Activated CD4-positive, alpha-beta memory T cell treated with anti-CD3 and anti-CD28 coated beads, Interleukin-2, amount 10 ng/mL, durations not matched to agents 7 days and 5 days (primary cell): ENCODE data around the gene FMN2. TPM values are rescaled to one million over a fixed set of nuclear protein-coding genes. Genes with fewer than 3 reads are reported as not detected.
"Not testable (repeated sequence)": the region's sequence is repeated elsewhere in the genome, so short reads cannot be mapped to it uniquely, and the experiment has no call there.

Experiments
- CTCF ChIA-PET: fragments of 350-600 bp; sonication (Branson Sonifier 250); formaldehyde crosslinking; loops from one replicate; lab custom pipeline; 2021; ENCODE audit warnings: antibody characterized with exemption, inconsistent platforms; lab: Charles Lee
- POLR2A ChIA-PET: fragments of 350-600 bp; sonication (Branson Sonifier 250); formaldehyde crosslinking; loops from one replicate; lab custom pipeline; 2021; ENCODE audit warnings: antibody characterized with exemption; lab: Charles Lee
- DNase-seq: peaks from one replicate; pipeline ENCODE4 v3.0.0-alpha.2; 2020
- H3K27ac Mint-ChIP-seq: one replicate; pipeline ENCODE4 v1.8.0; 2021; ENCODE audit warnings: mild to moderate bottlenecking, mixed read lengths
- H3K27me3 Mint-ChIP-seq: one replicate; pipeline ENCODE4 v1.8.0; 2021; ENCODE audit warnings: mixed read lengths
- H3K36me3 Mint-ChIP-seq: one replicate; pipeline ENCODE4 v1.8.0; 2021; ENCODE audit warnings: low read depth, mixed read lengths
- H3K4me1 Mint-ChIP-seq: one replicate; pipeline ENCODE4 v1.8.0; 2021; ENCODE audit warnings: mixed read lengths
- H3K4me3 Mint-ChIP-seq: one replicate; pipeline ENCODE4 v1.8.0; 2021; ENCODE audit warnings: mild to moderate bottlenecking, mixed read lengths
- H3K9me3 Mint-ChIP-seq: one replicate; pipeline ENCODE4 v1.8.0; 2021; ENCODE audit warnings: mixed read lengths
- total RNA-seq, 2 experiments: library from RNA; stranded (reverse); gene quantifications; one replicate each; pipeline ENCODE4 v1.2.3, GENCODE V29; 2021

FMN2 gene
- total RNA-seq, 2 experiments from 2014 or later: not detected

DNA sequence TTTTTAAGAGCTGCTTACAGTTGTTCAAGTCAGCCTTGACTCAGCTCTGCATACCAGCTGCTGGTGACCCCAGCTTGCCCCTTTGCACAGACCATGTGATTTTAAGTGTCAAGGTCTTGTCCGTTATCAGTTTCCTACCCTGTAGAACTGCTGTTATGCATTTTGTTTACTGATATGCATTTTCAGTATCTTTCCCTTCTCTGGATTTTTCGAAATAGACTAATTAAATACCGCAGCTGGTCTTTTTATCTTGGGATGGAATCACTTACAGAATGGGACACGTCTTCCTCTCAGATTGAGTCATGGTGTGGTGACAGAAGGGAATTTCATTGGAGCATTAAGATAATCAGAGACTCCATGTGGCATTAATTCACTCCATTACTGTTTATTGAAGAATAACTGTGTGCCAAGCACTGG lies 145.6 kb downstream of the FMN2 start:
- no peak for DNase-seq
- Mint-ChIP-seq H3K27ac (no peak overlapping the region), H3K9me3 (no peaks in the 10 kb centered on the region), H3K27me3 (no peaks in the 10 kb centered on the region), H3K4me1 (no peaks in the 10 kb centered on the region), H3K4me3 (no peak overlapping the region), H3K36me3 (no peaks in the 10 kb centered on the region)
- ChIA-PET CTCF (no interaction called here), POLR2A (no interaction called here)

DNA sequence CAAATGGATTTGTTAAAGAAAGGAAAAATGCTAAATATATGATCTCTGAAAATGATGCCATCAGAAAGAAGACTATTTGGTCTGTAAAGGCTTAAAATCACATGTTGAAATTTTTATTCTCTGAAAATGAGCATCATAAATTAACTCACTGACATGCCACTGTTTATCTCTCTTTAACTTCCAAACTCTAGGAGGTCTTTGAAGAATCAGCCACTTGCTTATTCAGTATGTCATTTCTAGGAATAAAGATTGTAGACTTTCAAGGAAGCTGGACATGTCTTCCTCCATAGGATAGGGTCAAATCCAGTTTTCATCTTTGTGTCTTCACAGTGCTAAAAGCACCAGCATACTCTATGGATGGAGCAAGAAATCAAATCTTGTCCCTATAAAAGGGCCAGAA lies 147.6 kb downstream of the FMN2 start:
- Mint-ChIP-seq H3K27ac (no peak overlapping the region), H3K4me3 (no peak overlapping the region), H3K4me1 (no peaks in the 10 kb centered on the region), H3K27me3 (no peaks in the 10 kb centered on the region), H3K9me3 (no peaks in the 10 kb centered on the region), H3K36me3 (no peaks in the 10 kb centered on the region)
- POLR2A ChIA-PET: no interaction called here
- no peak for DNase-seq
- CTCF ChIA-PET: no interaction called here

DNA sequence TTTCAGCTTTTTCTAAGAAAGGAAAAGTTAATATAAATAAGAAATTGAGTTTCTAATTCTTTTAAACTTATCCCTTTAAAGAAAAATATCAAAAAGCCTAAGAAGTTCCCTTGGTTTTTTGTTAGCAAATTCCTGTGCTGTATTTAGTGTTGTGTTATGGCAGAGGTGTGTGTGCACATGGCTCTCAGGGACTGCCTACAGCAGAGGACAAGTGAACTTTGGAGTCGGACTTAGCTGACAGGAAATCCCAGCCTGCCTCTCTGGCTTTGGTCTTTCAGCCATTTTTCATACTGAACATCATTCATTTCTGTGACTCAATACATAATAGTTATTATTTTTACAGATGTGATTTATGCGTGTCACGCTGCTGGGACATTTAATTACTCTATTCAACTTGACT lies 149.6 kb downstream of the FMN2 start:
- no peaks in the 10 kb centered on the region for H3K27me3 Mint-ChIP-seq
- no peaks in the 10 kb centered on the region for H3K4me1 Mint-ChIP-seq
- no peak for DNase-seq
- no peak overlapping the region for H3K27ac Mint-ChIP-seq
- H3K36me3 Mint-ChIP-seq: no peaks in the 10 kb centered on the region
- ChIA-PET POLR2A (no interaction called here), CTCF (no interaction called here)
- H3K4me3 Mint-ChIP-seq: no peak overlapping the region
- no peaks in the 10 kb centered on the region for H3K9me3 Mint-ChIP-seq

DNA sequence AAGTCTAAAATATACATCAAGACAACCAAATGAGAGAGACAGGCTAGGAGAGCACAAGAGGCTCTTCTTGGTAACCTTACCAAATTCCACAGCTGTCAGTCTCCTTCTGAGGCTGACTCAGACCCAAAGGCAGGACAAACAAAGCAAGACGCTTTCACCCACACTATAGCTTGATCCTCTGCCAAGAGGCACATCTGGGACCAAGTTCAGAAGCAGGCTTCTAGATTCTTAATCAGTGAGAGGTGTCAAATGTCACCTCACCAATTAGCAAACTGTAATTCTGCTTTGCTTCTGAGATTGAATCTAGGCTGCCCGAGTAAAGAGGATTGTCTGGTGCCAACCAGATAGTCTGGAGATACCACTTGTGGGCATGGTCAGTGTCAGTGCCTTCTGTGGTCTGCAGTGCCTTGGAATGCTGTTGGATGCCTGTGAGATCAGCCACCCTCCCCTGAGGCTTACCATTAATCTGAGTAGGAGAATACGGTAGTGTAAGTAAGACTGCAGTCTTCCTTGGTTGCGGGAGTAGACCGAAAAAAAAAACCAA lies 151.0 kb downstream of the FMN2 start:
- ChIA-PET POLR2A (no interaction called here), CTCF (no interaction called here)
- H3K27me3 Mint-ChIP-seq: no peaks in the 10 kb centered on the region
- H3K4me1 Mint-ChIP-seq: no peaks in the 10 kb centered on the region
- H3K36me3 Mint-ChIP-seq: no peaks in the 10 kb centered on the region
- no peak overlapping the region for H3K4me3 Mint-ChIP-seq
- no peak for DNase-seq
- no peak overlapping the region for H3K27ac Mint-ChIP-seq
- H3K9me3 Mint-ChIP-seq: no peaks in the 10 kb centered on the region

DNA sequence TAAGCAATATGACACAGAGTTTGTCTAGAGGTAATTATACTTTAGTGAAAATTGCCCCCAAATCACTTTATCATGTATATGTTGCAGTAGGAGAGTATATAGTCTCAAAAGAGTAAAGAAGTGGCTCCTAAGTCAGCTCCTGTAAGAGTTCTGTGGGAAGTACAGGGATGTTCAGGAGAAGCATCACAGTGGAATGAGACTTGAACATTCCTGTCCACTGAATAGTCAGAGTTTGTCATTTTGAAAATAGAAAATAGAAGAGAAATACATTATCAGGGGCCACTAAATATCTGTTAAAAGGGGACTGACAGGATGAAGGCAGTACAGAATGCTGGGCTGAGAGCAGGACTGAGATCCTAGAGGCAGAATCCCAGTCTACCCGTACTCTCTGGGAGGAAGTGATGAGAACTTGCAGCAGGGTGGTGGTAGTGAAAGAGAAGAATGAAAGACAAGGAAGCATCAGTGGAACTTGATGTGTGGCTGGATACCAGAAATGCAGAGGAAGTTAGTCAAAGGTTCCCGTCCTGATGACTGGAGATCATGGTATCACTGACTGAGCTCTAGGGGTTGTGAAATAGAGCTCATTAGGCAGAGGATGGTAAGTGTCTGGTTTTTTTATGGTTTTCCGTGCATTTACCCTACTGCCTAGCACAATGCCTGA lies 153.4 kb downstream of the FMN2 start:
- POLR2A ChIA-PET: no interaction called here
- CTCF ChIA-PET: interaction anchor here (0.5 kb wide), 1 partner anchor 716 kb away, joined by 3 read pairs; no protein-coding TSS in a partner anchor
- no peak for DNase-seq
- Mint-ChIP-seq H3K4me3 (no peak overlapping the region), H3K36me3 (no peaks in the 10 kb centered on the region), H3K9me3 (no peaks in the 10 kb centered on the region), H3K27ac (no peak overlapping the region), H3K4me1 (no peaks in the 10 kb centered on the region), H3K27me3 (no peaks in the 10 kb centered on the region)

DNA sequence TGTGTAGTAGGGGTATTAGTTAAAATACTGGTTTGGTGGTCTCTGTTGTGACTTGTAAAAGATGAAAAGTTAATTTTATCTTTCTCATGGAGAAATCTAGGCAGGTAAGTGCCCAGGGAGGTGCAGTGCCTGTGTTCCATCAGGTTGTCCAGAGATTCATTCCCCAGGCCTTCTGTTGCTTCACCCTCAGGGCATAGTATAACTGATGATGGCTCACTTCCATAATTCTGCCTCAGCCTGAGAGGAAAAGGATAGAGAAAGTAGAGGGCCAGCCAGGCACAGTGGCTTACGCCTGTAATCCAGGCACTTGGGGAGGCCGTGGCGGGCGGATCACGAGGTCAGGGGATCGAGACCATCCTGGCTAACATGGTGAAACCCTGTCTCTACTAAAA lies 153.9 kb downstream of the FMN2 start:
- ChIA-PET POLR2A (no interaction called here), CTCF (no interaction called here)
- Mint-ChIP-seq H3K27me3 (no peaks in the 10 kb centered on the region), H3K4me1 (no peaks in the 10 kb centered on the region), H3K27ac (no peak overlapping the region), H3K4me3 (no peak overlapping the region), H3K9me3 (no peaks in the 10 kb centered on the region), H3K36me3 (no peaks in the 10 kb centered on the region)
- no peak for DNase-seq

DNA sequence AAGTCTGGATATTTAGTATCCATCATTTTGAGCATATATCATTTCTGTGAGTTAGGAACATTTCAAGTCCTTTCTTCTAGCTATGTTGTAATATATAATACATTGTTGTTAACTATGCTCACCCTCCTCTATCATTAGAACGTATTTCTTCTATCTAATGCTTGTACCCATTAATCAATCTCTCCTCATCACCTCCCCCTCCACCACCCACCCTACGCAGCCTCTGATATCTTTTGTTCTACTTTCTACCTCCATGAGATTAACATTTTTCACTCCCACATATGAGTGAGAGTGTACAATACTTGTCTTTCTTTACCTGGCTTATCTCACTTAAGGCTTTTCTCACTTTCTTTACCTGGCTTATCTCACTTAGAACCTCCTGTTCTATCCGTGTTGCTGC lies 156.2 kb downstream of the FMN2 start:
- DNase-seq: no peak
- POLR2A ChIA-PET: no interaction called here
- Mint-ChIP-seq H3K27me3 (no peaks in the 10 kb centered on the region), H3K9me3 (peaks cover 3% of the 10 kb centered on the region), H3K4me3 (no peak overlapping the region), H3K4me1 (no peaks in the 10 kb centered on the region), H3K36me3 (no peaks in the 10 kb centered on the region), H3K27ac (no peak overlapping the region)
- CTCF ChIA-PET: no interaction called here

DNA sequence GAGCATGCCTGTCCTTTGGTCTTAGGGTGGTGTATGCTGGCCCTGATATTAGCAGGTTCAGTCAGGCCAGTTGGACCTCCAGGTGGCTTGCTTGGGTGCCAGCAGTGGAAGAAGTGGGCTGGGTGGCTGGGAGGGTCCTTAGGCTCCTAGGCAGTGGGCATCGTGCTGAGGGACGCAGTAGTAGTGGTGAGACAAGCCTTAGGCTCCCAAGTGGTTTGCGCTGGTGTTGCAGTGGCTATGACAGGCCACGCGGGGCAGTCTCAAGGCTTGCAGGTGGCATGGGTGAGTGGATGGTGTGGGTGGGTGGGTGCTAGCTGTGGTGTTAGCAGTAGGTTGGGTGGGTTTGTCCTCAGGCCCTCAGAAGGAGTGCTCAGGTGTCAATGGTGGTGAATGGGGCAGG lies 162.3 kb downstream of the FMN2 start:
- Mint-ChIP-seq H3K36me3 (no peaks in the 10 kb centered on the region), H3K27ac (no peak overlapping the region), H3K4me3 (no peak overlapping the region), H3K27me3 (no peaks in the 10 kb centered on the region), H3K9me3 (peaks cover 19% of the 10 kb centered on the region), H3K4me1 (no peaks in the 10 kb centered on the region)
- ChIA-PET POLR2A (no interaction called here), CTCF (no interaction called here)
- no peak for DNase-seq

DNA sequence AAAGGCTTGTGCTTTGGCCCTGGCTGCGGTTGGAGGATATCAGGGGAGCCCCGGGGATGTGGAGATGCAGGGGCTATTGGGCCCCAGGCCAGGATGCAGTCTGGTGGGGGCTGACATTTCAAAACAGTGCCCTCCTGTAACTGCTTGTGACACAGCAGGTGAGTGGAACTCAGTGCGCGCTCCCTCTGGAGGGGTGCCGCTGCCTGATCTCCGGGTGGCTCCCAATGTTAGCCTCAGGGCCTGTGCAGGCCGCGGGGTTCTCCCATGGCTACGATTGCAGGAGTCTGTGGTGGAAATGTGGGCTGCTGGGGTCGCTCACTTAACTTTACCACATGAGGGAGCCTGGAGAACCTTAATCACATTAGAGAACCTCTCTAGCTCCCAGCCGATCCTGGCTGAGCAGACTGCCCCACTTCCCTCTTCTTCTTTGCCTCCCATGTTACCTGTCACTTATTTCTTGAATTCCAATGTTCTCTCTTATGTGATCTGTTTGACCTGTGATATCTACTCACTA lies 163.2 kb downstream of the FMN2 start:
- Mint-ChIP-seq H3K4me3 (no peak overlapping the region), H3K36me3 (no peaks in the 10 kb centered on the region), H3K4me1 (no peaks in the 10 kb centered on the region), H3K27me3 (no peaks in the 10 kb centered on the region), H3K9me3 (peaks cover 19% of the 10 kb centered on the region), H3K27ac (no peak overlapping the region)
- POLR2A ChIA-PET: no interaction called here
- CTCF ChIA-PET: no interaction called here
- no peak for DNase-seq

DNA sequence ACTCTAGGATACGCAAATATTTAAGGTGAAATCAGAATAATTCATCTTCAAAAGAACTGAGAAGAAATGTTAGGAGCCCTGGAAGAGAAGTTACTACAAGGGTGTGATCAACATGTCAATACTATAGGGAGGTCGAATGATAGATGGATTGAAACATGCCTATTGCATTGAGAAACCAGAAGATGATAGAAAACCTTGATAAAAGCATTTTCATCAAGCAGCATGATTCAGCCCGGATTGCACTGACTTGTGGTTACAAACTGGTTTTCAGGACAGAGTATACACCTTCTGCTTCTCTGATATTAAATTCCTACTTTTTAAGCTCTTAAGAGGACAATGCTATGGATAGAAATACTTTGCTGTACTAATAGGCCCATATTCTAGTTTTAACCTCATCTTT lies 164.2 kb downstream of the FMN2 start:
- peaks cover 22% of the 10 kb centered on the region for H3K9me3 Mint-ChIP-seq
- no peaks in the 10 kb centered on the region for H3K4me1 Mint-ChIP-seq
- H3K27ac Mint-ChIP-seq: no peak overlapping the region
- CTCF ChIA-PET: no interaction called here
- POLR2A ChIA-PET: no interaction called here
- H3K27me3 Mint-ChIP-seq: no peaks in the 10 kb centered on the region
- H3K36me3 Mint-ChIP-seq: no peaks in the 10 kb centered on the region
- DNase-seq: no peak
- H3K4me3 Mint-ChIP-seq: no peak overlapping the region

DNA sequence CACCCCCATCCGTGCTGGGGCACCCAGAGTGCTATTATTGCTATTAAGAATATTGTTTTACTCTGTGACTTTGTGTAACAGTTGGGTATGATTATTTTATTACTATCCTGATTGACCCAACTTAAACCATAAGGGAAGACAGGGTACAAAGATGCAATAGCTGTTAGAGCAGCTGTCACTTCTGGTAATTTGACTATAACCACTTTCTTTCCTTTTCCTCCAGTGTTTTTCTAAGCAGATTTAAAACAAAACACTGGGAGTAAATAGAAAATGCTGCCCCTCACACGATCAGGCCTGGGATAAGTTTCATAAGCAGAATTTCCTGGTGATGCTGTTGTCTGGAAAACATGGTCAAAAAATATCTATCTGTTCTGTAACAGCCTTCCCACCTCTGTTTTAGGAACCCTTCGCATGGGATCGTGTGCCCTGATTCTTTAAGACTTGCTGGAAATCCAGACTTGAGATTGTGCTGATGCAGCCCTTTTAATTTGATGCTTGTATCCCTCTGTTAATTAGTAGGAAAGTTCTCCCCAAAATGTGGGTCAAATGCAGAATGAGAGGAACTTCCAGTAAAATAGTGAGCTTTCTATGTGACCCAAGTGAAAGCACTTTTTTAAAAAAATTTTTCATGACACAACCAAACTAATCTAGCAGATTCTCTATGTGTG lies 165.3 kb downstream of the FMN2 start:
- Mint-ChIP-seq H3K27ac (no peak overlapping the region), H3K27me3 (no peaks in the 10 kb centered on the region), H3K4me3 (no peak overlapping the region), H3K9me3 (peaks cover 22% of the 10 kb centered on the region), H3K4me1 (no peaks in the 10 kb centered on the region), H3K36me3 (no peaks in the 10 kb centered on the region)
- CTCF ChIA-PET: no interaction called here
- no peak for DNase-seq
- POLR2A ChIA-PET: no interaction called here

DNA sequence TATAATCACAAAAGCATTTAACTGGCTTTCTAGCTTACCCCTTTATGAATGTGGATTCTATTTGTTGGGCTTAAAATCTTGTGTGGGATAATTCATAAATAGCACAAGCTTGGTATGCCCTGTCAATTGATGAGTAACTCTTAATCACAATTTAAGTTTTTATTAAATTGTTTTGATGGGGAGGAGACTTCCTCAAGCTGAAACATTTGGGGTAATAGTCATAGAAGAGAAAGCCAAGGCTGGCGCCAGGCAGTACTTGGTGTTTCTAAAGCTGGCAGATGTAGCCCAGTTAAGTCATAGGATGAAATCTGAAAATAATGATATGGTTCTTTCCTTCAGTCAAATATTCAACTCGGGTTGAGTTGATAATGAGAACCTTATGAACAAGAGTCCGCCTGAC lies 167.2 kb downstream of the FMN2 start:
- no peak for DNase-seq
- no peak overlapping the region for H3K4me3 Mint-ChIP-seq
- CTCF ChIA-PET: no interaction called here

DNA sequence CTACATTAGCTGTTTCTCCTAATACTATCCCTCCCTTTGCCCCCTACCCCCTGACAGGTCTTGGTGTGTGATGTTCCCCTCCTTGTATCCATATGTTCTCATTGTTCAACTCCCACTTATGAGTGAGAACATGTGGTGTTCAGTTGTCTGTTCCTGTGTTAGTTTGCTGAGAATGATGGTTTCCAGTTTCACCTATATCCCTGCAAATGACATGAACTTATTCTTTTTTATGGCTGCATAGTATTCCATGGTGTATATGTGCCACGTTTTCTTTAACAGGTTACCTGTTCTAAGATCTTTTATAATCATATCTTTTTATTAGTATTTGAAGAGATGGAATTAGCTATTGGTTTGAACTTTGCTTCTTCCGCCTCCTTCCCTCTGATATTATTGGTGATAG lies 172.8 kb downstream of the FMN2 start:
- POLR2A ChIA-PET, H3K4me3 Mint-ChIP-seq, H3K9me3 Mint-ChIP-seq, H3K27ac Mint-ChIP-seq, H3K27me3 Mint-ChIP-seq, CTCF ChIA-PET, H3K36me3 Mint-ChIP-seq, DNase-seq, H3K4me1 Mint-ChIP-seq: not testable (repeated sequence)

More for the DNA sequence above, 167.2 kb downstream of the FMN2 start:
- Mint-ChIP-seq H3K9me3 (peaks cover 12% of the 10 kb centered on the region), H3K27me3 (no peaks in the 10 kb centered on the region), H3K27ac (no peak overlapping the region), H3K4me1 (no peaks in the 10 kb centered on the region), H3K36me3 (no peaks in the 10 kb centered on the region)
- POLR2A ChIA-PET: no interaction called here

DNA sequence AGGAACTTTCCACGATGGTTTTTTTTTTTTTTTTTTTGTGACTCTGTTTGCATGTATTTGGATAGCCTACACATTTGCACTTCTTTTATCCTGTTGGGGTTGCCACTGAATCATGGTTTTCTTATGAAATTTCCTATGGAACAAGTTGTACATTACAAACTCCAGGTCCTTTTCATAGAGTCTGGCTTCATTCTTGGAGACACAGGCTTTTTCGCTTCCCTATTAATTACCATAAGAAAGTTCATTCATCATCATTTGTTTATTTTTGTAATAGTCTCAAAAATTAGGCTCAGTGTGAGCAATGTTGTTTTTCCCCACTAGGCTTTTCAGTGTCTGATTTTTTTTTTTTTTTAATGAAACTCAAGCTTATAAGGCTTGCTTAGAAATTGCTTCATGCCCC lies 179.4 kb downstream of the FMN2 start:
- ChIA-PET CTCF (no interaction called here), POLR2A (no interaction called here)
- no peak for DNase-seq
- Mint-ChIP-seq H3K36me3 (no peaks in the 10 kb centered on the region), H3K27ac (no peak overlapping the region), H3K4me1 (no peaks in the 10 kb centered on the region), H3K9me3 (no peaks in the 10 kb centered on the region), H3K4me3 (no peak overlapping the region), H3K27me3 (no peaks in the 10 kb centered on the region)
